Astrocyte of the spinal cord (primary cell): ENCODE measurements around the gene HTT.

Source experiments
- DNase-seq: peaks from one replicate; pipeline ENCODE4 v3.0.0; 2011; ENCODE audit warnings: low read depth, low spot score
- H3K4me3 ChIP-seq: 2 replicates; pipeline ENCODE4 v1.5.1; 2011; ENCODE audit warnings: low read depth, mild to moderate bottlenecking, low read length, moderate library complexity
- in situ Hi-C: cut with HindIII; loops from 2 replicates; pipeline ENCODE4 v1.10.0; 2017; ENCODE audit warnings: low sequenced_read_pairs
- TF ChIP-seq, protein P1 (sequence below): IDR thresholded peaks from 2 replicates; pipeline ENCODE4 v1.5.1; 2012; ENCODE audit warnings: low read depth, mild to moderate bottlenecking, low read length, inconsistent platforms

The HTT gene

DNA sequence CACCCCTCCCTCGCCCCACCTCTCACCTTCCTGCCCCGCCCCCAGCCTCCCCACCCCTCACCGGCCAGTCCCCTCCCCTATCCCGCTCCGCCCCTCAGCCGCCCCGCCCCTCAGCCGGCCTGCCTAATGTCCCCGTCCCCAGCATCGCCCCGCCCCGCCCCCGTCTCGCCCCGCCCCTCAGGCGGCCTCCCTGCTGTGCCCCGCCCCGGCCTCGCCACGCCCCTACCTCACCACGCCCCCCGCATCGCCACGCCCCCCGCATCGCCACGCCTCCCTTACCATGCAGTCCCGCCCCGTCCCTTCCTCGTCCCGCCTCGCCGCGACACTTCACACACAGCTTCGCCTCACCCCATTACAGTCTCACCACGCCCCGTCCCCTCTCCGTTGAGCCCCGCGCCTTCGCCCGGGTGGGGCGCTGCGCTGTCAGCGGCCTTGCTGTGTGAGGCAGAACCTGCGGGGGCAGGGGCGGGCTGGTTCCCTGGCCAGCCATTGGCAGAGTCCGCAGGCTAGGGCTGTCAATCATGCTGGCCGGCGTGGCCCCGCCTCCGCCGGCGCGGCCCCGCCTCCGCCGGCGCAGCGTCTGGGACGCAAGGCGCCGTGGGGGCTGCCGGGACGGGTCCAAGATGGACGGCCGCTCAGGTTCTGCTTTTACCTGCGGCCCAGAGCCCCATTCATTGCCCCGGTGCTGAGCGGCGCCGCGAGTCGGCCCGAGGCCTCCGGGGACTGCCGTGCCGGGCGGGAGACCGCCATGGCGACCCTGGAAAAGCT, at the start of gene HTT, which contains the start of gene HTT-AS:
HTT (plus strand) TSS at position 604 of the 768 bp plus-strand sequence; CDS start at position 749, 145 bp downstream.
HTT-AS (minus strand) TSS at position 461 of the 768 bp plus-strand sequence.
- in situ Hi-C loops = no loop called here
- TF ChIP-seq, protein P1, sequence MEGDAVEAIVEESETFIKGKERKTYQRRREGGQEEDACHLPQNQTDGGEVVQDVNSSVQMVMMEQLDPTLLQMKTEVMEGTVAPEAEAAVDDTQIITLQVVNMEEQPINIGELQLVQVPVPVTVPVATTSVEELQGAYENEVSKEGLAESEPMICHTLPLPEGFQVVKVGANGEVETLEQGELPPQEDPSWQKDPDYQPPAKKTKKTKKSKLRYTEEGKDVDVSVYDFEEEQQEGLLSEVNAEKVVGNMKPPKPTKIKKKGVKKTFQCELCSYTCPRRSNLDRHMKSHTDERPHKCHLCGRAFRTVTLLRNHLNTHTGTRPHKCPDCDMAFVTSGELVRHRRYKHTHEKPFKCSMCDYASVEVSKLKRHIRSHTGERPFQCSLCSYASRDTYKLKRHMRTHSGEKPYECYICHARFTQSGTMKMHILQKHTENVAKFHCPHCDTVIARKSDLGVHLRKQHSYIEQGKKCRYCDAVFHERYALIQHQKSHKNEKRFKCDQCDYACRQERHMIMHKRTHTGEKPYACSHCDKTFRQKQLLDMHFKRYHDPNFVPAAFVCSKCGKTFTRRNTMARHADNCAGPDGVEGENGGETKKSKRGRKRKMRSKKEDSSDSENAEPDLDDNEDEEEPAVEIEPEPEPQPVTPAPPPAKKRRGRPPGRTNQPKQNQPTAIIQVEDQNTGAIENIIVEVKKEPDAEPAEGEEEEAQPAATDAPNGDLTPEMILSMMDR = no peak
- peak within 1 kb of the TSS; percentile 94 for H3K4me3 ChIP-seq
- DNase-seq = peak; percentile 96

DNA sequence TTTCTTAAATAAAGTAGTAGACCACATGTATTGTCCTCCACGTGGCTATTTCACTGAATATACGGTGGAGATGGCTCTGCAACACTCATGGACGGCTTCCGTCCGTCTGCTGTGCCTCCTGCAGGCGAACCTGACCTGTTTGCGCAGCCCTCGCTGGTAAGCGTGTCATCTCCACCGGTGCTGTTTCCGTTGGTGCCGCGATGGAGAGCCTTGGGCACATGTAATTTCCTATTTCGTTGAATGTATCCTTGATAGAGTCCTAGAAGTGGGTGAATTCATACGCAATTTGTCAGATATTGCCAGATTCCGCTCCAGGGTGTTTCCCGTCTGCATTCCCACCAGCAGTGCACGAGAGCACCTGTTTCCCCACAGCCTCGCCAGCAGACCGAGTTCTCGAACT, 48.6 kb upstream of the HTT start:
- TF ChIP-seq, protein P1 = no peak
- H3K4me3 ChIP-seq = no peak overlapping the region
- no peak for DNase-seq
- in situ Hi-C loops = no loop called here

DNA sequence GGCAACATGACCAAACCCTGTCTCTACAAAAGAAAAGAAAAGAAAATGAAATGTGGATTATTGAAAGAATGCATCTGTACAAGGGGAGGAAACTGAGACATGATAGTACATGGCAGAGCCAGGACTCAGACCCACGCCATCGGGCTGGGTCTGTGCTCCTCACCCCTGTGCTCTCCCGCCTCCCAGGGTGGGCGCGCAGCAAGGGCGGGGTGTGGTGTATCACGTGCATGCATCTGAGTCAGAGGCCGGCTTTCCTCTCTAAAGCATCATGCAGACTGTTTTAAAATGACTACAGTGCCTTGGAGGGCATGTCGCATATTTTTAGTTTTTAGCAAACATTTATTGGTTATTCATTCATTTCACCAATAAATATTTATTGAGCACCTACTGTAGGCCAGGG, 47.9 kb upstream of the HTT start:
- TF ChIP-seq, protein P1 = no peak
- no peak for DNase-seq
- no peak overlapping the region for H3K4me3 ChIP-seq
- in situ Hi-C loops = no loop called here

DNA sequence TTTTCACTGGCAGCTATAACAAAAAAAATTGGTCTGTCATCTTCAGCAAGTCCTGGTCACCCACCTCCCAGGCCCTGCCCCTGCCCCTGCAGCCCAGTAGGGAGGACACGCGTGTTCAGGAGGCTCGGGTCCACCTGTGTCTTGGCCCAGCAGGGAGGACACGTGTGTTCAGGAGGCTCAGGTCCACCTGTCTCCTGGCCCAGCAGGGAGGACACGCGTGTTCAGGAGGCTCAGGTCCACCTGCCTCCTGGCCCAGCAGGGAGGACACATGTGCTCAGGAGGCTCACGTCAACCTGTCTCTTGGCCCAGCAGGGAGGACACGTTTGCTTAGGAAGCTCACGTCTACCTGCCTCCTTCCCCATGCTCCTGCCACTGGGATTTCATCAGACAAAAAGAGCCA, 45.0 kb upstream of the HTT start:
- DNase-seq = no peak
- in situ Hi-C loops = no loop called here

DNA sequence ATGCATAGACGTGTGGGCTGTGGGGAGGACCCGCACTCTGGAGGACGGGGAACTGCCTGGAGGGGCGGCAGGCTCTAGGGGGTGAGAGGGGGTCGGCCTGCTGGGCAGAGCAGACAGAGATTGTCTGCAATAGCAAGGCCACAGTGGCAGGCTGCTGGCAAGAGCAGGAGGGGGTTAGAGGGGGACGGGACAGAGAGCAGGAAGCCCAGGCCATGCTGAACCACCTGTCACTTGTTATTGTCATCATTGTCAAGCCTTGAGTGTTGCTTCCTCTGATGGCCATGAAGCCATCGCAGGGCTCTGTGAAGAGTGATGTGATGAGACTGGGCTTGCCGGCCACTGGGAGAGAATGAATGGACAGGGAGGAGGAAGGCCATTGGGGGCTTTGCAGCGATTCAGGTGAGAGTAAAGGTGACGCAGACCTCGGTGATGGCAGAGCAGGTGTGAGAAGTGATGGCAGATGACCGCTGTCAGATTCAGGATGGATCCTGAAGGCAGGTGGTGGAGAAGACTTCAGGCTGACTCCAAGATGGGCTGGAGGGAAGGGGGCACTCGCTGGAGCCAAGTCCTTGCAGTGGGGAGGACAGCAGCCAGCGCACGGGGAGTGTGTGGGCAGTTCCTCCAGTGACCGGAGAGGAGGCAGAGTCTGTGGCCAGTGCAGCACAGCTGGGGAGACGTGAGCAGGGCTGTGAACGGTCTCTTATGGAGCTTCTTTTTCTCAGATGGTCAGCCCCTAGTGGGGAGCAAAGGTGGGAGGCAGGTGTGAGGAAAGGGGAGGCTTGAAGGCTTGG, 43.7 kb upstream of the HTT start:
- TF ChIP-seq, protein P1 = no peak
- DNase-seq = no peak
- in situ Hi-C loops = no loop called here
- H3K4me3 ChIP-seq = no peak overlapping the region

More for the DNA sequence above, 45.0 kb upstream of the HTT start:
- no peak overlapping the region for H3K4me3 ChIP-seq
- TF ChIP-seq, protein P1 = no peak

DNA sequence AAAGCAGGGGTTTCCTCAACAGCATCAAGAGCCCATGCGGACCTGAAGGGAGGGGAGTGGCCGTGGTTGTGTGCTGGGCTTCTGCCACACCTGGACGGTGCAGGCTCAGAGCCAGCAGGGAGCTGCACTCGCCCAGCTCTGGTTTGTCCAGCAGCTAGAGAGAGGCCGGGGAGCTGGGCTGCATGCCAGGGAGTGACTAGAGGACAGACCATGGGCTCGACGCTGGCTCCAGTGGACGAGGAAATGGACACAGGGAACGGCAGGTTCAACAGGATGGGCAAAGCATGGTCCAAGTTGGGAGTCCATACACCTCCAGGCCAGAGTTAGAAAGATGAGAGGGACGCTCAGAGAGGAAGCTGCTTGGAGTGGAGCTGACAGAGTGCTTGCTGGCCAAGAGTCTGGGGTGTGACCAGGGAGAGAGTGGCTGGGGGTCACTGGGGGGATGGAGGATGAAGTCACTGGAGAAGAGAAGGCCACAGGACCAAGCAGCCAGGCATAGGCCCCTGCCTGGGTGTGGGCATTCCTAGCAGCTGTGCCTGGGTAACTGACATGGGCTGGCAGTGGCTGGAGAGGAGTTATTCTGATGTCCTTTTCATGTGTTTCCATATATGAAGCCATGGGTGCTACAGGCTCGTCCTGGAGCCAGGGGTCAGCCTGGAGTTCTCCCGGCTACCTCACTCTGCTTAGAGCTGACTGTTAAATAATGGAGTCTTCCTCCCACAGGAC, 43.0 kb upstream of the HTT start:
- H3K4me3 ChIP-seq = no peak overlapping the region
- in situ Hi-C loops = no loop called here
- TF ChIP-seq, protein P1 = no peak
- DNase-seq = no peak
